GM06990 (cell line): ENCODE results near the gene AP1B1.

Experiments
- DNase-seq: peaks from one replicate; pipeline ENCODE4 v3.0.0-alpha.2; 2011; ENCODE audit not compliant: insufficient read length; ENCODE audit errors: extremely low read depth
- H3K27me3 ChIP-seq: replicated peaks from 2 replicates; pipeline ENCODE4 v1.6.0; 2011; ENCODE audit warnings: low read length; ENCODE audit not compliant: control insufficient read depth, insufficient read depth
- H3K36me3 ChIP-seq: 2 replicates; pipeline ENCODE4 v1.5.1; 2011; ENCODE audit warnings: low read length; ENCODE audit not compliant: control insufficient read depth, insufficient read depth
- H3K4me3 ChIP-seq: replicated peaks from 2 replicates; pipeline ENCODE4 v1.5.1; 2011; ENCODE audit warnings: low read depth, mild to moderate bottlenecking, control low read depth, low read length
- CTCF ChIP-seq: IDR thresholded peaks from 2 replicates; pipeline ENCODE4 v1.5.1; 2011; ENCODE audit warnings: low read length, control low read depth, mild to moderate bottlenecking, inconsistent platforms; ENCODE audit not compliant: insufficient read depth, poor library complexity, severe bottlenecking

AP1B1 gene

GRCh38 chr22:29300467-29300806 lies 87.9 kb downstream of the AP1B1 start:
- H3K36me3 ChIP-seq, result peaks cover 33% of the 10 kb centered on the region
- no peaks in the 10 kb centered on the region for H3K27me3 ChIP-seq
- DNase-seq, result no peak
- no peak for TF ChIP-seq CTCF
- no peak overlapping the region for H3K4me3 ChIP-seq

GRCh38 chr22:29299136-29299900 lies 89.1 kb downstream of the AP1B1 start:
- Histone ChIP-seq H3K4me3 (no peak overlapping the region), H3K27me3 (no peaks in the 10 kb centered on the region), H3K36me3 (peaks cover 33% of the 10 kb centered on the region)
- no peak for TF ChIP-seq CTCF
- DNase-seq, result no peak

GRCh38 chr22:29298641-29299040 lies 89.7 kb downstream of the AP1B1 start:
- no peak overlapping the region for H3K4me3 ChIP-seq
- peaks cover 35% of the 10 kb centered on the region for H3K36me3 ChIP-seq
- no peaks in the 10 kb centered on the region for H3K27me3 ChIP-seq
- TF ChIP-seq CTCF, result no peak
- no peak for DNase-seq

- Histone ChIP-seq H3K27me3 (no peaks in the 10 kb centered on the region), H3K4me3 (no peak overlapping the region), H3K36me3 (peaks cover 40% of the 10 kb centered on the region)
- TF ChIP-seq CTCF, result no peak
- DNase-seq, result no peak
Observed at GRCh38 chr22:29292379-29292778, 96.0 kb downstream of the AP1B1 start.

- no peak overlapping the region for H3K4me3 ChIP-seq
- no peak for TF ChIP-seq CTCF
- H3K27me3 ChIP-seq, result no peaks in the 10 kb centered on the region
- no peak for DNase-seq
- H3K36me3 ChIP-seq, result peaks cover 35% of the 10 kb centered on the region
Observed at GRCh38 chr22:29291215-29291614, 97.2 kb downstream of the AP1B1 start.

- Histone ChIP-seq H3K36me3 (peaks cover 33% of the 10 kb centered on the region), H3K27me3 (no peaks in the 10 kb centered on the region), H3K4me3 (no peak overlapping the region)
- DNase-seq, result no peak
- no peak for TF ChIP-seq CTCF
Observed at GRCh38 chr22:29290061-29290460, 98.3 kb downstream of the AP1B1 start.
